Esophagus squamous epithelium (tissue), 5 donors: Measurements from ENCODE around the gene EIF4ENIF1. TPM values are rescaled to one million over a fixed set of nuclear protein-coding genes. Genes with fewer than 3 reads are reported as not detected.
"Not testable (repeated sequence)": the region's sequence is repeated elsewhere in the genome, so short reads cannot be mapped to it uniquely, and the experiment has no call there.

Experiments
- DNase-seq: peaks from one replicate; lab custom pipeline; 2025; lab: John Stamatoyannopoulos, UW
- H3K27ac ChIP-seq, 4 donors: fragments of 200-600 bp; sonication (generic); one replicate each; pipeline ENCODE4 v1.5.1; 2016 to 2019; ENCODE audit warnings: mild to moderate bottlenecking in 1 of 4
- H3K27me3 ChIP-seq, 4 donors: fragments of 200-600 bp; sonication (generic); 1 replicate in 3 of 4; 2 replicates in 1 of 4; pipeline versions ENCODE4 v1.5.1 to v1.6.0; 2017 to 2021; ENCODE audit warnings: antibody characterized with exemption in 1 of 4
- H3K36me3 ChIP-seq, 3 donors: fragments of 200-600 bp; sonication (generic); one replicate each; pipeline ENCODE4 v1.5.1; 2016 to 2019
- H3K4me1 ChIP-seq, 3 donors: fragments of 200-600 bp; sonication (generic); one replicate each; pipeline ENCODE4 v1.5.1; 2017 to 2019
- H3K4me3 ChIP-seq, 4 donors: fragments of 200-600 bp; sonication (generic); 1 replicate in 3 of 4; 2 replicates in 1 of 4; pipeline ENCODE4 v1.5.1; 2016 to 2019; ENCODE audit warnings: mild to moderate bottlenecking in 2 of 4, moderate library complexity in 1 of 4
- H3K9me3 ChIP-seq, 3 donors: fragments of 200-600 bp; sonication (generic); one replicate each; pipeline ENCODE4 v1.5.1; 2016 to 2019
- CTCF ChIP-seq, 6 experiments: fragments of 450-650 bp in 4 of 6; fragments of 200-600 bp in 2 of 6; sonication (generic) in 2 of 6; IDR thresholded peaks; one replicate each; pipeline ENCODE4 v1.5.1; 2016 to 2019; ENCODE audit warnings: antibody characterized with exemption in 6 of 6, mild to moderate bottlenecking in 4 of 6, moderate library complexity in 4 of 6
- POLR2A ChIP-seq, 4 donors: fragments of 450-650 bp; IDR thresholded peaks; one replicate each; pipeline ENCODE4 v1.6.1; 2017; ENCODE audit warnings: antibody characterized with exemption in 4 of 4, mild to moderate bottlenecking in 4 of 4, moderate library complexity in 3 of 4
- WGBS, 2 donors: methylation state at CpG; one replicate each; pipeline ENCODE4 v1.1.5; 2018; 5-methylcytosine and 5-hydroxymethylcytosine counted together
- intact Hi-C: fragments of 100-400 bp; cut with DNase I; formaldehyde crosslinking; loops from one replicate; pipeline ENCODE4 v1.15.0; 2022
- total RNA-seq, 4 donors: library from RNA; depleted of rRNA; stranded (reverse); fragments of >200 nt; gene quantifications; one replicate each; pipeline ENCODE4 v1.1.0, GENCODE V29; 2016
- donor health status: DM: yes; HTN: yes; CAD: no.

The EIF4ENIF1 gene
- total RNA-seq, 4 donors from 2014 or later, result 8.3 to 14.3 (median 11.2) TPM

- intact Hi-C loops, result no loop called here
- Histone ChIP-seq H3K27ac (no peak overlapping the region), H3K9me3 (no peaks in the 10 kb centered on the region), H3K4me1 (peaks cover 5 to 35% (median 5%) of the 10 kb centered on the region in 3 donors), H3K36me3 (peaks cover 31 to 100% (median 47%) of the 10 kb centered on the region in 3 donors), H3K4me3 (no peak overlapping the region), H3K27me3 (no peaks in the 10 kb centered on the region)
- TF ChIP-seq POLR2A (IDR thresholded peaks at IDR 0.05) (no peak), CTCF (IDR thresholded peaks at IDR 0.05) (no peak)
- DNase-seq, result no peak
- WGBS, 2 donors, result 49 to 90% methylated on average over 4 to 5 of the region's 8 CpGs
Measured at GRCh38 chr22:31439808-31440207, 49.8 kb downstream of the EIF4ENIF1 start.

GRCh38 chr22:31436132-31436531 is 53.5 kb downstream of the EIF4ENIF1 start:
- 33 to 36% methylated on average over 3 of the region's 3 CpGs for WGBS, 2 donors

GRCh38 chr22:31431950-31432349 is 57.7 kb downstream of the EIF4ENIF1 start:
- no peak for DNase-seq
- TF ChIP-seq CTCF (IDR thresholded peaks at IDR 0.05), result no peak
- TF ChIP-seq POLR2A (IDR thresholded peaks at IDR 0.05), result no peak
- WGBS, 2 donors, result 90 to 95% methylated on average over 5 of the region's 5 CpGs
- Histone ChIP-seq H3K27ac (no peak overlapping the region), H3K4me3 (no peak overlapping the region), H3K4me1 (peaks cover 5 to 16% (median 5%) of the 10 kb centered on the region in 3 donors), H3K36me3 (peaks cover 24 to 100% (median 47%) of the 10 kb centered on the region in 3 donors), H3K9me3 (no peaks in the 10 kb centered on the region), H3K27me3 (no peaks in the 10 kb centered on the region)
- intact Hi-C loops, result no loop called here

More at GRCh38 chr22:31436132-31436531, 53.5 kb downstream of the EIF4ENIF1 start:
- peaks cover 5 to 35% (median 5%) of the 10 kb centered on the region in 3 donors for H3K4me1 ChIP-seq
- no peak for TF ChIP-seq POLR2A (IDR thresholded peaks at IDR 0.05)
- TF ChIP-seq CTCF (IDR thresholded peaks at IDR 0.05), result no peak
- H3K4me3 ChIP-seq, result no peak overlapping the region
- peaks cover 42 to 100% (median 59%) of the 10 kb centered on the region in 3 donors for H3K36me3 ChIP-seq
- H3K27me3 ChIP-seq, result no peaks in the 10 kb centered on the region
- intact Hi-C loops, result no loop called here
- no peaks in the 10 kb centered on the region for H3K9me3 ChIP-seq
- DNase-seq, result no peak
- peak overlapping the region in 2 of 4 donors; percentile 38 to 52 for H3K27ac ChIP-seq

GRCh38 chr22:31425331-31426050 is 64.2 kb downstream of the EIF4ENIF1 start:
- TF ChIP-seq POLR2A (IDR thresholded peaks at IDR 0.05) (no peak), CTCF (IDR thresholded peaks at IDR 0.05) (no peak)
- H3K27me3 ChIP-seq, result no peaks in the 10 kb centered on the region
- 89 to 92% methylated on average over 8 to 9 of the region's 9 CpGs for WGBS, 2 donors
- H3K9me3 ChIP-seq, result no peaks in the 10 kb centered on the region
- intact Hi-C loops, result no loop called here
- no peaks in the 10 kb centered on the region for H3K4me1 ChIP-seq
- no peak overlapping the region for H3K4me3 ChIP-seq
- DNase-seq, result no peak
- no peak overlapping the region for H3K27ac ChIP-seq
- H3K36me3 ChIP-seq, result peaks cover 12 to 100% (median 36%) of the 10 kb centered on the region in 3 donors

GRCh38 chr22:31402350-31402749 is 87.3 kb downstream of the EIF4ENIF1 start:
- intact Hi-C loops, H3K9me3 ChIP-seq, H3K27ac ChIP-seq, DNase-seq, H3K27me3 ChIP-seq, H3K4me3 ChIP-seq: not testable (repeated sequence)
- WGBS, 2 donors, result 84 to 91% methylated on average over 2 of the region's 2 CpGs
- Histone ChIP-seq H3K36me3 (peaks cover 0 to 67% (median 20%) of the 10 kb centered on the region in 3 donors), H3K4me1 (peaks cover 0 to 42% (median 11%) of the 10 kb centered on the region in 3 donors)
